SIG-M5 (cell line): ENCODE results near the gene CDKN2AIP.

Experiments used
- DNase-seq: peaks from one replicate; lab custom pipeline; 2025; lab: John Stamatoyannopoulos, UW

Gene CDKN2AIP

GRCh38 chr4:183444214-183445096, at the start of gene CDKN2AIP:
Gene CDKN2AIP (plus strand): TSS chr4:183444636. CDS start chr4:183444798, 162 bp downstream.
- DNase-seq = peak; percentile 58

GRCh38 chr4:183395395-183395794, 49.0 kb upstream of the CDKN2AIP start:
- DNase-seq = no peak

- DNase-seq = peak; percentile 0
Observed at GRCh38 chr4:183396227-183396637, 48.2 kb upstream of the CDKN2AIP start.

- no peak for DNase-seq
Observed at GRCh38 chr4:183397741-183398297, 46.6 kb upstream of the CDKN2AIP start.

GRCh38 chr4:183398298-183399125, 45.9 kb upstream of the CDKN2AIP start:
- DNase-seq = no peak

GRCh38 chr4:183399126-183399522, 45.3 kb upstream of the CDKN2AIP start:
- no peak for DNase-seq

GRCh38 chr4:183399616-183400015, 44.8 kb upstream of the CDKN2AIP start:
- DNase-seq = no peak

GRCh38 chr4:183400035-183400434, 44.4 kb upstream of the CDKN2AIP start:
- no peak for DNase-seq

- no peak for DNase-seq
Observed at GRCh38 chr4:183401473-183401872, 43.0 kb upstream of the CDKN2AIP start.

GRCh38 chr4:183402771-183403170, 41.7 kb upstream of the CDKN2AIP start:
- DNase-seq = no peak

- no peak for DNase-seq
Observed at GRCh38 chr4:183403486-183403885, 41.0 kb upstream of the CDKN2AIP start.

GRCh38 chr4:183403961-183404360, 40.5 kb upstream of the CDKN2AIP start:
- no peak for DNase-seq

- DNase-seq = no peak
Observed at GRCh38 chr4:183405303-183405702, 39.1 kb upstream of the CDKN2AIP start.

GRCh38 chr4:183407128-183407585, 37.3 kb upstream of the CDKN2AIP start:
- DNase-seq = no peak

- DNase-seq = no peak
Observed at GRCh38 chr4:183407635-183408464, 36.6 kb upstream of the CDKN2AIP start.

- no peak for DNase-seq
Observed at GRCh38 chr4:183408796-183409195, 35.6 kb upstream of the CDKN2AIP start.

GRCh38 chr4:183409483-183409882, 35.0 kb upstream of the CDKN2AIP start:
- no peak for DNase-seq

- DNase-seq = no peak
Observed at GRCh38 chr4:183409934-183410333, 34.5 kb upstream of the CDKN2AIP start.

- no peak for DNase-seq
Observed at GRCh38 chr4:183411291-183411861, 33.1 kb upstream of the CDKN2AIP start.

GRCh38 chr4:183412821-183413220, 31.6 kb upstream of the CDKN2AIP start:
- no peak for DNase-seq
